Measurements from ENCODE around the gene PPARGC1A.

The PPARGC1A gene

DNA sequence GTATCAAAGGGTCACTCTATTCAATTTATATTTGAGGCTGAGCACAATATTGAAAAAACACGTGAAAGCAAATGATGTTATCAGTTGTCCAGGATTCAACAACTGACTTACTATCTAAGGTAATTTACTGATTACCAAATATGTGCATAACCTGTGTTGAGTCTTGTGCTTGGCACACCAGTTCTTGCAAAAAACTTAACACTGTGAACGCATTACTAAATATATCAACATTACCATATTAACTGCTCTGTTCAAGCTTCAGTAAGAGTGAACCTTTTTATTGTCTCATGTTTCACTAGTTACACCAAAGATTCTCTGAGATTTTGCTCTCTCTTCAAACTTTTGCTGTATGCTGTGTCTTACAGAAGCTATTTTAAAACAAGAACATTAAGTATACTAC, 38.4 kb downstream of the PPARGC1A start:
- no peak overlapping the region for H3K9ac ChIP-seq (ENCODE audit: low read length)
- no peaks in the 10 kb centered on the region for H3K27me3 ChIP-seq (ENCODE audit: control insufficient read depth, insufficient read depth, low read length)
- H3K36me3 ChIP-seq (ENCODE audit: control insufficient read depth, insufficient read depth, low read length) = no peaks in the 10 kb centered on the region
- H3K4me1 ChIP-seq (ENCODE audit: control insufficient read depth, insufficient read depth, low read length) = peaks cover 3% of the 10 kb centered on the region
- no peak overlapping the region for H3K4me3 ChIP-seq (ENCODE audit: low read length)
- H3K9me3 ChIP-seq (ENCODE audit: control insufficient read depth, low read length) = no peaks in the 10 kb centered on the region

DNA sequence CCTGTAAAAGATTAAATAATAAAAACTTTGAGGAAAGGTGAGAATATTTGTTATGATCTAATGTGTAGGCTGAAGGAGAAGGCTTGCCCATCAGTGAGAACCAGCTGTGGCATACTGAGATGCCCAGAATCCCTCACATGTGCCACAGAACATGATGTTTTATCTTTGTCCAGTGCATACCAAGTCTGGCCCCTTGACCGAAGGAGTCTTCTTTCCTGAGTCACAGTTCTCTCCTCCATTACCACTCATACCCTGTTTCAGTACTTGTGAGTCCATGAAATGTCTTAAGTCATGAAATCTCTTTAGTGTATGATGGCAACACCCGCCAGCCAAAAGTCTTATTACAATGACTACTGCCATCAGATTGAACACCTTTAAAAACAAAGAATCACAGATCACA, 42.7 kb downstream of the PPARGC1A start:
- Histone ChIP-seq H3K4me3 (ENCODE audit: low read length) (no peak overlapping the region), H3K36me3 (ENCODE audit: control insufficient read depth, insufficient read depth, low read length) (no peaks in the 10 kb centered on the region), H3K27me3 (ENCODE audit: control insufficient read depth, insufficient read depth, low read length) (no peaks in the 10 kb centered on the region), H3K4me1 (ENCODE audit: control insufficient read depth, insufficient read depth, low read length) (no peaks in the 10 kb centered on the region), H3K9ac (ENCODE audit: low read length) (no peak overlapping the region), H3K9me3 (ENCODE audit: control insufficient read depth, low read length) (no peaks in the 10 kb centered on the region)

DNA sequence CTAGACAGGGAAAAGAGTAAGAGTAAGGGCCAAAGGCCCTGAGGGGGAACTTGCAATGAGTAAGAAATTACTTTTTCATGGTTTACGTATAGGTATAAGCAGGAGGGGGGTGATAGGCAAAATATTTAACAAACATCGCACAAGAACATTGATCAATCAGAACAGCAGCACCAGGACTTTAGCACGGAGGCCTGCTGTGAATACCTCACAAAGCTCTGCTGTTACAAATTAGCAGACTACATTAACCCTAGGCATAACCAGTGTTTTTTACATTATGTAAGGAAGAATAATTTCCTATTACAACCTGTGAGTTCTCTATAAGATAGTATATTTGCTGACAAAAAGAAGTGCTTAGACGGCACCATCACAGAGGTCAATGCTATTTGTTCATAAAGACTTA, 44.9 kb downstream of the PPARGC1A start:
- Histone ChIP-seq H3K27me3 (ENCODE audit: control insufficient read depth, insufficient read depth, low read length) (no peaks in the 10 kb centered on the region), H3K4me3 (ENCODE audit: low read length) (no peak overlapping the region), H3K4me1 (ENCODE audit: control insufficient read depth, insufficient read depth, low read length) (no peaks in the 10 kb centered on the region)

DNA sequence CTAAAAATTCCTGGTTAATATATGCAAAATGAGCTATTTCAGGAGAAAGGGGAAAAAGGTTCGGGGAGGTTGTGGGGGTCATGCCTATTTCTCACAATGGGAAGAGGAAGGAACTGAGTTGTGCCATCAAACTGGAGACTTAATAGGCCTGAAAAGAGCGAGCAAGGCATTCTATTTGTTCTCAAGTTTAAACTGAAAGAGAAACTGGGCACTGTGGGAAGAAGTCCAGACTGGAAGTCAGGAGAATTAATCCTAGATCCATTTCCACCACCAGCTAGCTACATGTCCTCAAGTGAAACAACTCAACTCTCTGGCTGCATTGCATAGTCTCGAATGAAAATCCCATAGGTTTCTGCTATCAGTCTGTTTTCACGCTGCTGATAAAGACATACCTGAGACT, 50.6 kb downstream of the PPARGC1A start:
- Histone ChIP-seq H3K9ac (ENCODE audit: low read length) (no peak overlapping the region), H3K4me1 (ENCODE audit: control insufficient read depth, insufficient read depth, low read length) (no peaks in the 10 kb centered on the region), H3K9me3 (ENCODE audit: control insufficient read depth, low read length) (no peaks in the 10 kb centered on the region), H3K27me3 (ENCODE audit: control insufficient read depth, insufficient read depth, low read length) (no peaks in the 10 kb centered on the region), H3K4me3 (ENCODE audit: low read length) (no peak overlapping the region), H3K36me3 (ENCODE audit: control insufficient read depth, insufficient read depth, low read length) (no peaks in the 10 kb centered on the region)

More for the DNA sequence above, 44.9 kb downstream of the PPARGC1A start:
- H3K9me3 ChIP-seq (ENCODE audit: control insufficient read depth, low read length) = no peaks in the 10 kb centered on the region
- H3K36me3 ChIP-seq (ENCODE audit: control insufficient read depth, insufficient read depth, low read length) = no peaks in the 10 kb centered on the region
- no peak overlapping the region for H3K9ac ChIP-seq (ENCODE audit: low read length)

DNA sequence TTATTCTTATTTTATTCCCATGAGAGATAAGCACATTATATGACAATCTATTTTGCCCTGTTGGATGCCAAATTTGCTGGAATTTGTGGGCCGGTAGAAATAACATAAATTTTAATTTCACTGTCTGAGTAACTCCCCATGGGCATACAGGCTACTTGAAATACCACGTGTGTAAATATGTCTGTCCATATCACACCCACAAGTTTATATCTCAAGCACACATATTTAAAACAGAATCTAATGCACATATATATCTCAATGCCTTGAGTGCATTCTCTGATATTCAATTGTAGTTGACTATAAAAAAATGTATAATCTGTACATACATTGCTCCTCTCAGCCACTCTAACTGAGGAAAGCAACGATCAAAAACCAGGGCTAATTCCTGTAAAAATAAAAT, 51.2 kb downstream of the PPARGC1A start:
- Histone ChIP-seq H3K4me1 (ENCODE audit: control insufficient read depth, insufficient read depth, low read length) (no peaks in the 10 kb centered on the region), H3K4me3 (ENCODE audit: low read length) (no peak overlapping the region), H3K36me3 (ENCODE audit: control insufficient read depth, insufficient read depth, low read length) (no peaks in the 10 kb centered on the region), H3K27me3 (ENCODE audit: control insufficient read depth, insufficient read depth, low read length) (no peaks in the 10 kb centered on the region), H3K9me3 (ENCODE audit: control insufficient read depth, low read length) (no peaks in the 10 kb centered on the region), H3K9ac (ENCODE audit: low read length) (no peak overlapping the region)

DNA sequence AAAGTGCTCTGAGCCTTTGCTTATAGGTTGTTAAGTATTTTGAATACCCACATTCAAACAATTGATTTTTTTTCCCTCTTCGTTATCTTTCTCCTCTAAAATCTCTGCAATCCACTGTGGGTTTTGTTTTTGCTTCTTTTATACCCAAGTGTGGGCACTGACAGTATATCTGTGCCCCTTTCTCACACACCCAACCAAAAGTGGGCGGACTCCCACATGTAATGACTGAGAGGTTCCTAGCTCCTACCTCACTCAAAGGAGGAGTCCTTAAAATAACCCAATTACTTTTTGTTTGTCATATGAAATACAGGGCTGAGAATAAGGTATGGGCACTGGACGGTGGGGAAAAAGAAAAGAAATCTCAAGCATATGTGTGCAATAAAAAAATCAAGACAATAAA, 51.7 kb downstream of the PPARGC1A start:
- no peaks in the 10 kb centered on the region for H3K36me3 ChIP-seq (ENCODE audit: control insufficient read depth, insufficient read depth, low read length)
- no peak overlapping the region for H3K9ac ChIP-seq (ENCODE audit: low read length)
- H3K4me1 ChIP-seq (ENCODE audit: control insufficient read depth, insufficient read depth, low read length) = no peaks in the 10 kb centered on the region
- no peaks in the 10 kb centered on the region for H3K9me3 ChIP-seq (ENCODE audit: control insufficient read depth, low read length)
- H3K27me3 ChIP-seq (ENCODE audit: control insufficient read depth, insufficient read depth, low read length) = no peaks in the 10 kb centered on the region
- no peak overlapping the region for H3K4me3 ChIP-seq (ENCODE audit: low read length)

DNA sequence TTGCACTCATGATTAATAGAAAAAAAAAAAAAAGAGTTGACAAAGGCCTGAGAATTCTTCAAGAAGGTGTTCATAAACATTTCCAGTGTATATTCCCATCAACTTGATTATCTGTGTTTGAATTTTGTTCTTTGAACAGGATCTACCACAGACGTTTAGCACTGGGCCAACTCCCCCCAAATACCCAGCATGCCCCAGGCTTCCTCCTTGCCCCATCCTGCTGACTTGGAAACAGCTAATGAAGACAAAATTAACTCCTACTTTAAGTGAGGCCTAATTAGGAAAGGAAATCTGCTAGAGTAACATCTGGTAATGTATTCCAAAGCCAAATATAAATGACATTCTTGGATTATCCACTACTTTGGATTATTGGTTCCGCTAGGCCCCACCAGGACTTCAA, 52.5 kb downstream of the PPARGC1A start:
- no peaks in the 10 kb centered on the region for H3K27me3 ChIP-seq (ENCODE audit: control insufficient read depth, insufficient read depth, low read length)
- H3K4me3 ChIP-seq (ENCODE audit: low read length) = no peak overlapping the region
- no peaks in the 10 kb centered on the region for H3K36me3 ChIP-seq (ENCODE audit: control insufficient read depth, insufficient read depth, low read length)
- no peaks in the 10 kb centered on the region for H3K4me1 ChIP-seq (ENCODE audit: control insufficient read depth, insufficient read depth, low read length)
- H3K9ac ChIP-seq (ENCODE audit: low read length) = no peak overlapping the region
- H3K9me3 ChIP-seq (ENCODE audit: control insufficient read depth, low read length) = no peaks in the 10 kb centered on the region

DNA sequence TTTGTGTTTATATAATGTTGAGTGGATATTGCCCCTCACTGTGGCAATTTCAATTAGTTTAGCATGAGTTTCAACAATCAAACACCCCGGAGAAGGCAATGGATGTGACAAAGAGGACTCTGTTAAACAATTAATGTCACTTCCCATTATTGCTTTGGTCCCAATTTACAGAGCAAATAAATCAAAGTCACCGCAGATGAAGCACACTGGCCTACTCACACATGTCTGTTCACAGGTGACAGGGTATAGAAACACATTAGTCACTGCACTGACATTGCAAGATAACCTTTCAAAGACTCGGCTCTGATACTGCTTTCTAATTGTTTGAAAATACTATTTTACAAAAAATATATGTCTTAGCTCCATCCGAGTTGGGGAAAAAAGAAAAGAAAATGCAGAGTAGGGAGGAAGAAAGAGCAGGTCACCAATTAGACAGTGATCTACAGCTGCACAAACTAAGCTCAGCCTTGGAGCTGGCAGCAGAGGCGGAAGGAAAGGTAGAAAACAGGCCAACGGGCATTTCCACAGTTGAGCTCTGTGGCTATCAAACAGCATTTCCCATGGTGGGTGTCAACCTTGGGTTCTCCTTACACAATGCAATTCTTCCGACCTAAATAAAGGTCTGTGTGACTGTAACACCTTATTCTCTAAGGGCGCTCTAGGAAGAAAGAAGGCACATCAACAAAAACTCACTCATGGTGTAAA, 53.9 kb downstream of the PPARGC1A start:
- no peaks in the 10 kb centered on the region for H3K36me3 ChIP-seq (ENCODE audit: control insufficient read depth, insufficient read depth, low read length)
- no peak overlapping the region for H3K4me3 ChIP-seq (ENCODE audit: low read length)
- no peaks in the 10 kb centered on the region for H3K4me1 ChIP-seq (ENCODE audit: control insufficient read depth, insufficient read depth, low read length)
- H3K27me3 ChIP-seq (ENCODE audit: control insufficient read depth, insufficient read depth, low read length) = no peaks in the 10 kb centered on the region
- no peak overlapping the region for H3K9ac ChIP-seq (ENCODE audit: low read length)
- no peaks in the 10 kb centered on the region for H3K9me3 ChIP-seq (ENCODE audit: control insufficient read depth, low read length)

DNA sequence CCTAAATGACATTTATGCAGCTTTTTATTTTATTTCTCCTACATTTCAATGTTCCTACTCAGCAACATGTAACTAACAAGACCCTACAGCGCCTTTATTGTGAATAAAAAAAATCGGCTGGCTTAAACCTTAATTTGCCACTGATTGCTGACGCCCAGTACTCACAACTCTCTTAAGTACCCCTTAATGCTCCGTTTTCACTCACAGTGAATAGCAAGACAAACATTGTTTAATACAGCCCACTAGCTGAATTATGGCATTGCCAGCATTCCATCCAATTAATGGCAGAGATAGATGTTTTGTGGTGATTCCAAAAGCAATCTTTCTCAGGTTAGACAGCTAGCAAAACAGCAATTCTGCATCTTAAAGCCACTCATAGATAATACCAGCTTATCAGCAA, 61.1 kb downstream of the PPARGC1A start:
- no peak overlapping the region for H3K4me3 ChIP-seq (ENCODE audit: low read length)
- no peaks in the 10 kb centered on the region for H3K9me3 ChIP-seq (ENCODE audit: control insufficient read depth, low read length)
- no peaks in the 10 kb centered on the region for H3K27me3 ChIP-seq (ENCODE audit: control insufficient read depth, insufficient read depth, low read length)
- H3K9ac ChIP-seq (ENCODE audit: low read length) = no peak overlapping the region
- no peaks in the 10 kb centered on the region for H3K36me3 ChIP-seq (ENCODE audit: control insufficient read depth, insufficient read depth, low read length)
- no peaks in the 10 kb centered on the region for H3K4me1 ChIP-seq (ENCODE audit: control insufficient read depth, insufficient read depth, low read length)

DNA sequence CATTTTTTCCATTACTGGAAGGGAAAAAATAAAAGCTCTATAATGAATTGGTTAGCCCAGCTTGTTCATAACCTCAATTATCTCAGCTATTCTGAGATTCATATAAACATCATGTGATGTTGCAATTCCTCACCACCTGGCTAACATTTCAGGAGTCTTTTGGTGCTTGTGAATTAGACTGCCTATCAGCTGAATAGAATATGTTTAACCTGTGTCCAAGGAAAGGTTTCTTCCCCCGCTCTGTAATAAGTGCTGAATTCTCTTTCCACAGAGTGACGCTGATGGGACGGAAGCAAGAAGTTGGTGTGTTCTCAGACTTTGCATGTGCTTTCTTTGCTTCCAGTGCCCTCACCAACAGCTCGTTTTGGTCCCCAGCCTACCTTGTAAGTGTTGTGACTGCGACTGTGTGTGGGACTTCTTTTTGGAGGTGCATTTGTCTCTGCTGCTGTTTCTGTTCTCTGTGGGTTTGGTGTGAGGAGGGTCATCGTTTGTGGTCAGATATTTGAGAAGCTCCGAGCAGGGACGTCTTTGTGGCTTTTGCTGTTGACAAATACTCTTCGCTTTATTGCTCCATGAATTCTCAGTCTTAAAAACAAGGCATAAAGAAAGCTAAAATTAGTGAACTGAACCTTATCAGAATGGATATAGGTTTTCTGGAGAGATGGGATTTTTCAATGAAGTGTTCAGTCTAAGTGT, 61.7 kb downstream of the PPARGC1A start:
- H3K9me3 ChIP-seq (ENCODE audit: control insufficient read depth, low read length) = no peaks in the 10 kb centered on the region
- H3K9ac ChIP-seq (ENCODE audit: low read length) = no peak overlapping the region
- H3K27me3 ChIP-seq (ENCODE audit: control insufficient read depth, insufficient read depth, low read length) = no peaks in the 10 kb centered on the region
- no peak overlapping the region for H3K4me3 ChIP-seq (ENCODE audit: low read length)
- H3K4me1 ChIP-seq (ENCODE audit: control insufficient read depth, insufficient read depth, low read length) = no peaks in the 10 kb centered on the region
- H3K36me3 ChIP-seq (ENCODE audit: control insufficient read depth, insufficient read depth, low read length) = no peaks in the 10 kb centered on the region

DNA sequence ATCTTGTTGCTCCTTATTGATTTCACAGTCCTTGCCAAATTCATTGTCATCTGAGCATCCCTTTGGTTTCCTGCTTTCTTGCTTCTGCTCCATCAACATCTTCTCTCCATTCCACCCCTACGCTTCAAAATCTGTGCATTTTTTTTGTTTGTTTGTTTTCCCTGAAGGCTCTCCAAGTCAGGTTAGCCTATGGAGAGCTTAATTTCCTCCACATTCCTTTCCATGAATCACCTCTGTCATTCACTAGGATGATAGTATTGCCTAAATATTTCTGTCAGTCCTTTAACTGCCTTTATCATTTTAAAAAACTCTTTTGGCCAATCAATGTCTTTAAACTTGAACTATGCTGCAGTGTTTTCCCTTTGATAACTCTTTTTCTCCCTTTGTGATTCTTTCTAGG, 67.7 kb downstream of the PPARGC1A start:
- H3K4me1 ChIP-seq (ENCODE audit: control insufficient read depth, insufficient read depth, low read length) = no peaks in the 10 kb centered on the region
- H3K27me3 ChIP-seq (ENCODE audit: control insufficient read depth, insufficient read depth, low read length) = no peaks in the 10 kb centered on the region
- no peak overlapping the region for H3K9ac ChIP-seq (ENCODE audit: low read length)
- H3K36me3 ChIP-seq (ENCODE audit: control insufficient read depth, insufficient read depth, low read length) = no peaks in the 10 kb centered on the region
- H3K4me3 ChIP-seq (ENCODE audit: low read length) = no peak overlapping the region
- H3K9me3 ChIP-seq (ENCODE audit: control insufficient read depth, low read length) = no peaks in the 10 kb centered on the region

DNA sequence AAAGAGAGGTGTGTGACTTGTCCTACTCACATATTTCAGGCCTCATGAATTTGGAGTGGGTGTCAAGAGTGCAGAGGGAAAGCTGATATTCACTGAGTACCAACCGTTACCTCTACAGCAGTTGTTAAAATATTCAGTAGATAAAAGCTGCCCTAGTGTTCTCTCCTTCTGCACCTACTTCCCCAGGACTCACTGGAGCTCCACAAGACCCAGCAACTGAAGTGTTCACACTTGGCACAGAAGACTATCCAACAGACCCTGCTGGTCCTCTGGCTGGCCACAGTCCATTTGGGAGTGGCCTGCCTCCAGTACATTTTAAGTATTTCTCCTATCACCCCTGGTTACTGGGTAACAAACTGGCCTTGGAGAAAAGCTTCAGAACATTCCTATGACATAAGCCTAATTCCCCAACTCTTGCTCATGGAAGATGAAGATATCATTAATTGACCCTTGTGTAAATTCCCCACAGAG, 70.8 kb downstream of the PPARGC1A start:
- H3K4me1 ChIP-seq (ENCODE audit: control insufficient read depth, insufficient read depth, low read length) = no peaks in the 10 kb centered on the region

More for the DNA sequence above, 70.8 kb downstream of the PPARGC1A start:
- Histone ChIP-seq H3K9ac (ENCODE audit: low read length) (no peak overlapping the region), H3K36me3 (ENCODE audit: control insufficient read depth, insufficient read depth, low read length) (no peaks in the 10 kb centered on the region), H3K9me3 (ENCODE audit: control insufficient read depth, low read length) (no peaks in the 10 kb centered on the region), H3K4me3 (ENCODE audit: low read length) (no peak overlapping the region), H3K27me3 (ENCODE audit: control insufficient read depth, insufficient read depth, low read length) (no peaks in the 10 kb centered on the region)

Data from mucosa of stomach (tissue), 1 donor.